HCT116 (cell line): ENCODE measurements around the gene SKI.

Source experiments
- CTCF ChIP-seq, 3 experiments: fragments of 200-600 bp in 1 of 3; sonication (generic) in 1 of 3; IDR thresholded peaks in 2 of 3; conservative IDR thresholded peaks in 1 of 3; 2 replicates each; pipeline ENCODE4 v1.5.1; 2012 to 2017; ENCODE audit warnings: low read depth in 2 of 3, low read length in 2 of 3, antibody characterized with exemption in 1 of 3, borderline replicate concordance in 1 of 3, control low read depth in 1 of 3, mild to moderate bottlenecking in 1 of 3, mixed read lengths in 1 of 3, mixed run types in 1 of 3, moderate library complexity in 1 of 3; ENCODE audit not compliant: insufficient read depth in 1 of 3
- POLR2A ChIP-seq: IDR thresholded peaks from 2 replicates; pipeline ENCODE4 v1.7.0; 2011; ENCODE audit warnings: borderline replicate concordance; ENCODE audit not compliant: insufficient read depth, insufficient read length; ENCODE audit errors: extremely low read depth
- SIN3A ChIP-seq: IDR thresholded peaks from 2 replicates; pipeline ENCODE4 v1.6.1; 2012; ENCODE audit warnings: low read depth

GRCh38 chr1:2233468-2233867, 5.3 kb downstream of the SKI start:
- TF ChIP-seq CTCF (IDR thresholded peaks at IDR 0.05 in 2 of 3, conservative IDR thresholded peaks at IDR 0.05 in 1 of 3; ENCODE audit: borderline replicate concordance in 1 of 3, insufficient read depth in 1 of 3, low read depth in 2 of 3, low read length in 2 of 3): no peak
- no peak for TF ChIP-seq SIN3A
- no peak for TF ChIP-seq POLR2A
